Measurements from ENCODE around the gene FER1L5. TPM values are rescaled to one million over a fixed set of nuclear protein-coding genes. Genes with fewer than 3 reads are reported as not detected.

Gene FER1L5
- total RNA-seq, 2 experiments from 2014 or later: not detected

GRCh38 chr2:96637385-96638143 is 5.0 kb upstream of the FER1L5 start:
- Histone ChIP-seq H3K27me3 (ENCODE audit: control insufficient read depth in 1 of 2, insufficient read depth in 2 of 2, low read length in 2 of 2) (no peaks in the 10 kb centered on the region), H3K4me1 (ENCODE audit: insufficient read depth, low read length) (peaks cover 29% of the 10 kb centered on the region), H3K36me3 (ENCODE audit: insufficient read depth, low read length) (peaks cover 17% of the 10 kb centered on the region), H3K9me3 (ENCODE audit: control insufficient read depth in 1 of 2, insufficient read depth in 1 of 2, low read length in 2 of 2) (no peaks in the 10 kb centered on the region), H3K4me3 (ENCODE audit: low read length) (peak overlapping the region; percentile 98), H3K27ac (ENCODE audit: low read depth in 1 of 2, low read length in 2 of 2) (peak overlapping the region; percentile 69 to 75)
- Mint-ChIP-seq H3K27ac (peak overlapping the region; percentile 96), H3K36me3 (ENCODE audit: low read depth) (peaks cover 35% of the 10 kb centered on the region), H3K27me3 (no peaks in the 10 kb centered on the region), H3K9me3 (no peaks in the 10 kb centered on the region), H3K4me1 (ENCODE audit: low read depth) (peaks cover 45% of the 10 kb centered on the region), H3K4me3 (peak overlapping the region; percentile 99)
- TF ChIP-seq CTCF (IDR thresholded peaks at IDR 0.05): no peak
- DNase-seq (peak; percentile 45 to 91 (median 72)), ATAC-seq (ENCODE audit: poor library complexity) (peak; percentile 82)
- CTCF ChIA-PET: interaction anchor here (0.7 to 2.7 kb wide), 4 partner anchors 14 to 1807 kb away, joined by 3 to 12 read pairs (median 6); partner anchors contain the start of genes ANKRD39 and CNNM4
- intact Hi-C loops (cut with DNase I, micrococcal nuclease): loop anchor here (1.0 to 10.0 kb wide), 10 partner anchors 100 to 1360 kb away; partner anchors contain the start of genes ARID5A (in 2 of the 2), CNNM4 (in 2 of the 2), LMAN2L (in 2 of the 2) and ACTR1B (in 1 of the 2)
- POLR2A ChIA-PET: interaction anchor here (0.6 to 2.3 kb wide), 13 partner anchors 11 to 475 kb away, joined by 3 to 19 read pairs (median 5); partner anchors contain the start of genes ANKRD39, CNNM3 and STARD7

GRCh38 chr2:96638144-96639121 is 4.1 kb upstream of the FER1L5 start, which contains the start of gene KANSL3:
Gene KANSL3, minus strand, starts transcription at chr2:96638312. Its CDS starts 1,177 bp downstream, at chr2:96637135.
- Histone ChIP-seq H3K27me3 (ENCODE audit: control insufficient read depth in 1 of 2, insufficient read depth in 2 of 2, low read length in 2 of 2) (no peaks in the 10 kb centered on the region), H3K36me3 (ENCODE audit: insufficient read depth, low read length) (peaks cover 16% of the 10 kb centered on the region), H3K9me3 (ENCODE audit: control insufficient read depth in 1 of 2, insufficient read depth in 1 of 2, low read length in 2 of 2) (no peaks in the 10 kb centered on the region), H3K27ac (ENCODE audit: low read depth in 1 of 2, low read length in 2 of 2) (peak within 1 kb of the TSS; percentile 69 to 75), H3K4me3 (ENCODE audit: low read length) (peak within 1 kb of the TSS; percentile 98), H3K4me1 (ENCODE audit: insufficient read depth, low read length) (peaks cover 29% of the 10 kb centered on the region)
- Mint-ChIP-seq H3K27ac (peak within 1 kb of the TSS; percentile 96), H3K9me3 (no peaks in the 10 kb centered on the region), H3K27me3 (no peaks in the 10 kb centered on the region), H3K4me3 (peak within 1 kb of the TSS; percentile 99), H3K36me3 (ENCODE audit: low read depth) (peaks cover 31% of the 10 kb centered on the region), H3K4me1 (ENCODE audit: low read depth) (peaks cover 45% of the 10 kb centered on the region)
- TF ChIP-seq CTCF (IDR thresholded peaks at IDR 0.05): no peak
- DNase-seq: peak; percentile 79 to 95 (median 84)
- POLR2A ChIA-PET: interaction anchor here (0.7 to 2.3 kb wide), 15 partner anchors 11 to 474 kb away, joined by 3 to 19 read pairs (median 5); partner anchors contain the start of genes ANKRD39, CNNM3 and STARD7
- intact Hi-C loops (cut with DNase I, micrococcal nuclease): loop anchor here (1.0 to 10.0 kb wide), 10 partner anchors 101 to 1359 kb away; partner anchors contain the start of genes ARID5A (in 2 of the 2), CNNM4 (in 2 of the 2), ACTR1B (in 1 of the 2) and C2orf92 (in 1 of the 2)
- CTCF ChIA-PET: interaction anchor here (0.7 to 2.7 kb wide), 4 partner anchors 122 to 220 kb away, joined by 3 to 12 read pairs (median 7); partner anchors contain the start of genes ANKRD39 and CNNM4
- ATAC-seq (ENCODE audit: poor library complexity): peak; percentile 85

- ATAC-seq (ENCODE audit: poor library complexity) (no peak), DNase-seq (no peak)
- H3K36me3 Mint-ChIP-seq (ENCODE audit: low read depth): no peaks in the 10 kb centered on the region
- TF ChIP-seq CTCF (IDR thresholded peaks at IDR 0.05): no peak
- H3K4me3 Mint-ChIP-seq: no peak overlapping the region
- no peak overlapping the region for H3K27ac ChIP-seq (ENCODE audit: low read depth in 1 of 2, low read length in 2 of 2)
- intact Hi-C loops (cut with DNase I, micrococcal nuclease): no loop called here
- no peaks in the 10 kb centered on the region for H3K27me3 ChIP-seq (ENCODE audit: control insufficient read depth in 1 of 2, insufficient read depth in 2 of 2, low read length in 2 of 2)
- no peak overlapping the region for H3K4me3 ChIP-seq (ENCODE audit: low read length)
- peaks cover 5% of the 10 kb centered on the region for H3K27me3 Mint-ChIP-seq
- H3K4me1 ChIP-seq (ENCODE audit: insufficient read depth, low read length): no peaks in the 10 kb centered on the region
- CTCF ChIA-PET: no interaction called here
- no peaks in the 10 kb centered on the region for H3K36me3 ChIP-seq (ENCODE audit: insufficient read depth, low read length)
- no peaks in the 10 kb centered on the region for H3K9me3 ChIP-seq (ENCODE audit: control insufficient read depth in 1 of 2, insufficient read depth in 1 of 2, low read length in 2 of 2)
- H3K9me3 Mint-ChIP-seq: no peaks in the 10 kb centered on the region
- H3K4me1 Mint-ChIP-seq (ENCODE audit: low read depth): no peaks in the 10 kb centered on the region
- POLR2A ChIA-PET: no interaction called here
- H3K27ac Mint-ChIP-seq: no peak overlapping the region
These were observed 5.1 kb downstream of the FER1L5 start for GRCh38 chr2:96647681-96648080.
